GM21515 (cell line): ENCODE measurements around the gene USP9X.
"Not testable (repeated sequence)": the region's sequence is repeated elsewhere in the genome, so short reads cannot be mapped to it uniquely, and the experiment has no call there.

Source experiments
- ATAC-seq: cut with Tn5 transposase; IDR thresholded peaks from one replicate; pipeline ENCODE4 v1.9.1; 2021; ENCODE audit not compliant: unreplicated experiment

The USP9X gene

DNA sequence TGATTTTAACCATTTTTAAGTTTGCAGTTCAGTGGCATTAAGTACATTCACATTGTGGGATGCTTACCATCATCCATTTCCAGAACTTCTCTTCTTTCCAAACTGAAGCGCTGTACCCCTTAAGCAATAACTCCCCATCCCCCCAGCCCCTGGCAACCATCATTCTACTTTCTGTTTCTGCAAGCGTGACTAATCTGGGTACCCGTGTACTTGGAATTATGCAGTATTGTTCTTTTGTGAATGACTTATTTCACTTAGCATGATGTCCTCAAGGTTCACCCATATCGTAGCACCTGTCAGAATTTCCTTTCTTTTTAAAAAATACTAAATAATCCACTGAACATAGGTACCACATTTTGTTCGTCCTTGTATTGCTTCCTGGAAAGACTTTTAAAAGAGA, 32.9 kb downstream of the USP9X start:
- no peak for ATAC-seq

- ATAC-seq: no peak
Measured at GRCh38 chrX:41119803-41120202, 34.6 kb downstream of the USP9X start.

DNA sequence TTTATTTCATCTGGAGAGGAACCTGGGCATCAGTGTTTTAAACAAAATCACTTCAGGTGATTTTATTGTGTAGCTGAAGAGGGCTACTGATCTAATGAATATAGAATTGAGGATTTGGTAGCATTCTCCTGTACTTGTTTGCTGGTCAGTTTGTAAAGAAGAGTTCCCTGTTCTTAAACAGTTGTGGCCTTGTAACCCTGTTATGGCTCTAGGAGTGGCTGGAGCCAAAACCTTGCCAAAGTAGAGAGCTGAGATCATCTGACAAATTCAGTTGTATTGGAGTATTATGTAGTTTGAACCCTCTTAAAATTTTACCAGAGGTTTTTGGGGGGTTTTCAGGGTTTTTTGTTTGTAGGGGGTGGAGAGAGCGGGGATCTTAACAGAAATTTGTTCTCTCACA, 36.5 kb downstream of the USP9X start:
- no peak for ATAC-seq

GRCh38 chrX:41122664-41123257, 37.5 kb downstream of the USP9X start:
- ATAC-seq: no peak

GRCh38 chrX:41127477-41128192, 42.4 kb downstream of the USP9X start:
- ATAC-seq: no peak

DNA sequence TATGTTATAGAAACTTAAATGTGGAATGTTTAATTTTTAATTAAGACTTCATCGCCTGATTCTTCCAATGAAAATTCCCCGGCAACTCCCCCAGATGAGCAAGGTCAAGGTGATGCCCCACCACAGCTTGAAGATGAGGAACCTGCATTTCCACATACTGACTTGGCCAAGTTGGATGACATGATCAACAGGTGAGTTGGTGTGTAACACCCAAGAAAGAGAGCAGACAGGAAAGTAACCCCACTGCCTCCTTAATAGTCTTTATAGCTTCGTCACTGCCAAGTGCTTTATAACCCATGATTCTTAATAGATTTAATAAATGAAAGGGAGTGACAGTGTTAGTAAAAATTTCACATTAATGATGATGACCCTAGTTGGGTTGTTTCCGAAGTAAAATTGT, 43.7 kb downstream of the USP9X start:
- ATAC-seq: no peak

DNA sequence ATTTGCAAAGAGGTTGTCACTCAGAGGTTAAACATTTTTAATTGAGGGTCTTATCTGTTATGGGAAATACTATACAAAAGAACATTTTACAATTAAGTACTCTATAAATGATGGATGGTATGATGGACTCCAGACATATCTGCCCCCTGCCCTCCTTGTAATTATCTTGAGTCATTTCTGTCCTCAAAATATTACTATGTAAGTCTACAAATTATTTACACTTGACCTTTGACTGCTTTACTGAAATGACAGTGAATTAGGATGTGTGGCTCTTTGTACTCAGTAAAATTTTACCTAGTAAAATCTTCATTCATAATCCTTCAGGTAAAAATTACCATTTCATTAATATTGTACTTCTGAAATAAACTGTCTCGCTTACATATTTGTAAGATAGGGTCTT, 46.5 kb downstream of the USP9X start:
- ATAC-seq: no peak

DNA sequence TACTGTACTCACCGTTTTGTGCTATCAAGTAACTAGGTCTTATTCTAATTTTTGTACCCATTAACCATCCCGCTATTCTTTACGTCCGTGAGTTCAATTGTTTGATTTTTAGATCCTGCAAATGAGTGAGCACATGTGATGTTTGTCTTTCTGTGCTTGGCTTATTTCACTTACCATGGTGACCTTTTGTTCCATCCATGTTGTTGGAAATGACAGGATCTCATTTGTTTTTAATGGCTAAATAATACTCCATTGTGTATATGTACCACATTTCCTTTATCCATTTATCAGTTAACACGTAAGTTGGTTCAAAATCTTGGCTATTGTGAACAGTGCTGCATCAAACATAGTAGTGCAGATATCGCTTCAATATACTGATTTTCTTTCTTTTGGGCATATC, 48.3 kb downstream of the USP9X start:
- no peak for ATAC-seq

GRCh38 chrX:41137589-41137988, 52.3 kb downstream of the USP9X start:
- ATAC-seq: no peak

DNA sequence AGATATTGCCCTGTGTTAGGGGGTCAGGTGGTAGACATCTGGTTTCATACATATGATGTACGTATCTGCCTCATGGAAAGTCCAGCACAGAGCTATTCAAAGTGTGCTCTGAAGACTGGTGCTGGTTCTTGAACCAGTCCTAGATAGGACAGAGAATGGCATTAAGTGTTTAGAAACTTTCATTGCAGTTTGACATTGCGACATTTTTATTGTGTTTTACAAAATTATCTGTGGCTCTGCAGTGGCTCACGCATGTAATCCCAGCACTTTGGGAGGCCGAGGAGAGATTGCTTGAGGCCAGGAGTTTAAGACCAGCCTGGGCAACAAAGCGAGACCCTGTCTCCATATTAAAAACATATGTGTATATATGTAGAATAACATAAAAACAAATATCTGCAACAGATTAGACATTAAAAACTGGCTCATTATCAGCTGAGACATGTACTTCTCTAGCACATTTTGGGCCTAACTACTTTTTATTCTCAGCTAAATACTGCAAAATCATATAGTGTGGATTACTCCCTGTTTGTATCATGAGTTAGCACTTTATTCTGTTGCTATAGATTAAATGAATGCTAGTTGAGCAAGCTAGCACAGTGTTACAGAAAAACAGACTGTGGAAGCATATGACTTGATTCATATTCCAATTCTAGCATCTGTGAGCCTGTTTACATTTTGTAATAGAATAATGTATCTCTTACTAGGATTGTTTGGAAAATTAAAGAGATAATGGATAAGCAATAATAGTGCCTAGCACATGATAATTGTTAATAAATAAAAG, 57.1 kb downstream of the USP9X start:
- no peak for ATAC-seq

GRCh38 chrX:41144873-41145272, 59.6 kb downstream of the USP9X start:
- no peak for ATAC-seq

- ATAC-seq: no peak
Measured at GRCh38 chrX:41145920-41146608, 60.8 kb downstream of the USP9X start.

DNA sequence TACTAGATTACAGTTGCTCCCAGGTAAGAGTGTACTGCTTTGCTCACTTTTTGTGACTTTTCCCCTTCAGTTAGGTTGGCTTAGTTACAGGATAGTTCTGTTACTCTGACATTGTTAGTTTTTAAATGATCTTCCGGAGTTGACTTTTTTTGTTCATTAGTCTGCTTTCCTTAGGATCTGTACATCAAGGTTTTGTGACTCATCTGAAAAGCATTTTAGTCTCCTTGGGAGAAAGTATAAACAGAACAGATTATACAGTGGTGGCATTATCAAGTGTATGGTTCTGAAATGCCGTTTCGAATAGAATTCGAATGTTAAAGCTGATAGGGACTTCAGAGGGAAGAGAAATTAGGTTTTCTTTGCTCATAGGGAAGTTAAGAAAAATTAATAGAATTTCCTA, 63.3 kb downstream of the USP9X start:
- no peak for ATAC-seq

DNA sequence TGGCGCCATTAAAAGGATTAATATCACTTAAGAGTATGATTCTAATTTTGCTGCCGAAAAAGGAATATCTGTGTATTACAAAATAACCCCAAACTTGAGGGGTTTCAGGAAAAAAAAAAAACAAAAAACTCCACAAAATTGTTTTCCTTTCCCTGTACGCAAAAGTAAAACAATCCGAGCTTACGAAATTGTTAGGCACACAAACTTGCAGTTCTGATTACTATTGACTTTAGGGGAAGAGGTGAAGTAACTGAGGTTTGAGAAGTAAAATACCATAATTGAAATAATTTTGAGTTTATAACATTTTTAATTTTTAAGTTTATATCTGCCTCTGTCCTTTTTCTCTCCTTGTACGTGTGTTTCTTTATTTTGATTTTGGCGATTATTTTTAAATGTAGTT, 64.8 kb downstream of the USP9X start:
- no peak for ATAC-seq

- ATAC-seq: not testable (repeated sequence)
Measured at GRCh38 chrX:41151726-41152125, 66.5 kb downstream of the USP9X start.

DNA sequence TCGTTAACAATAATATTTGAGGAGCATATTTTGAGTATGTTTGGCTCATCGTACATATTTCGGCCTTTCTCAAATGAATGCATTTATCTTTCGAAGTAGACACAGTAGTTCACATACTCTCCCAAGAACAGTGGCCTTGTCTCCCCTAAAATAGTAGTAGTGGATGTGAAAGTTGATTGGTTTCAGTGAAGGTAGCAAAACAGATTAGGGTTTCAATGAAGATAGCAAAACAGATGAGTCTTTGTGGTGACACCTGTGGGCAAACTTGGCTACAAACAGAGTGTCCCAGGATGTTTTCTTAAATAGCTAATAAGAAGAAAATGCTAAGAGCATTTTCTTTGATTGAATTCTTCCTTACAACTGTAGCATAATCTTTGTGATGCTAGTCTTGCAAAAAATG, 67.0 kb downstream of the USP9X start:
- no peak for ATAC-seq

- no peak for ATAC-seq
Measured at GRCh38 chrX:41153448-41153847, 68.2 kb downstream of the USP9X start.

- ATAC-seq: no peak
Measured at GRCh38 chrX:41153957-41154356, 68.7 kb downstream of the USP9X start.

- ATAC-seq: no peak
Measured at GRCh38 chrX:41164449-41164848, 79.2 kb downstream of the USP9X start.

DNA sequence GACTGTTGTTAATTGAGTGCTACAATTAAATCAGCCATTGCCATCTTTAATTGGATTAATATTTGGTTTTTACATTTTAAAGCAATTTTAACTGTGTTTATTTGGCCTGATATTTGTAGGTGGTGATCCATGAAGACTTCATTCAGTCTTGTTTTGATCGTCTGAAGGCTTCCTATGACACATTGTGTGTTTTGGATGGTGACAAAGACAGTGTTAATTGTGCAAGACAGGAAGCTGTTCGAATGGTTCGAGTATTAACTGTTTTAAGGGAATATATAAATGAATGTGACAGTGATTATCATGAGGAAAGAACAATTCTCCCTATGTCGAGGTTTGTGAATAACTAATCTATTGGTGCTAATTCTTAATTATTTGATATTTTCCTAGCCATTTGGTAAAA, 82.6 kb downstream of the USP9X start:
- ATAC-seq: no peak

DNA sequence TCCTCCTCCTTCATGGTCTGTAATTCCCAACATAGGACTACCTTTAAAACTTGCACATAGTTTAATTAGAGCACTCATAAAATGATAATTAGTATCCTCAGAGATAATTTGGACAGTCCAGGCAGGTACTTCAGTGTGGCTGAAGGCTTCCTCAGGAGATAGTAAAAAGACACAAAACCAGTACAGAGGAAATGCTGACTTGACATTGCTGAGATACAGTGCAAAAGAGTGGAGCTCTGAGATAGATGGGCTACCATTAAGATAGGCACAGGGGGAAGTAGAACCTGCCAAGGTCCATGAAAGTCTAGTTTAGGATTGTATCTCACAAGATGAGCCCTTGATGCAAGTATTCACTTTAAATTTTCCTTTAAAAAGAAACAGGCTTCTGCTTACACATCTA, 91.0 kb downstream of the USP9X start:
- no peak for ATAC-seq

- no peak for ATAC-seq
Measured at GRCh38 chrX:41177297-41177696, 92.1 kb downstream of the USP9X start.
